CD8-positive, alpha-beta memory T cell (primary cell): ENCODE measurements around the gene RND2. TPM values are rescaled to one million over a fixed set of nuclear protein-coding genes. Genes with fewer than 3 reads are reported as not detected.
A peak's percentile ranks its signal among the peaks of the same experiment; 100 is the strongest.
"Not testable (repeated sequence)": the region's sequence is repeated elsewhere in the genome, so short reads cannot be mapped to it uniquely, and the experiment has no call there.

Source experiments
- CTCF ChIA-PET: fragments of 350-600 bp; sonication (Branson Sonifier 250); formaldehyde crosslinking; loops from one replicate; lab custom pipeline; 2021; ENCODE audit warnings: antibody characterized with exemption; lab: Charles Lee
- POLR2A ChIA-PET: fragments of 350-600 bp; sonication (Branson Sonifier 250); formaldehyde crosslinking; loops from one replicate; lab custom pipeline; 2021; ENCODE audit warnings: antibody characterized with exemption; lab: Charles Lee
- DNase-seq, 5 donors: peaks; one replicate each; pipeline versions ENCODE4 v3.0.0 to v3.0.0-alpha.2; 2020 to 2022; ENCODE audit warnings: mixed read lengths in 1 of 5
- H3K27ac ChIP-seq: one replicate; pipeline ENCODE4 v1.7.0; 2013; ENCODE audit warnings: low read depth, mild to moderate bottlenecking, low read length, moderate library complexity
- H3K27me3 ChIP-seq: 2 replicates; pipeline ENCODE4 v1.7.0; 2013; ENCODE audit warnings: low read length, mild to moderate bottlenecking; ENCODE audit not compliant: insufficient read depth, poor library complexity, severe bottlenecking
- H3K36me3 ChIP-seq: 2 replicates; pipeline ENCODE4 v1.7.0; 2013; ENCODE audit warnings: mild to moderate bottlenecking, low read length, moderate library complexity; ENCODE audit not compliant: insufficient read depth
- H3K4me1 ChIP-seq: 2 replicates; pipeline ENCODE4 v1.7.0; 2013; ENCODE audit warnings: mild to moderate bottlenecking, low read length, moderate library complexity; ENCODE audit not compliant: insufficient read depth
- H3K4me3 ChIP-seq: 2 replicates; pipeline ENCODE4 v1.7.0; 2013; ENCODE audit warnings: mild to moderate bottlenecking, low read length
- H3K9me3 ChIP-seq: 2 replicates; pipeline ENCODE4 v1.7.0; 2013; ENCODE audit warnings: mild to moderate bottlenecking, low read length
- H3K27ac Mint-ChIP-seq, 8 donors: one replicate each; pipeline ENCODE4 v1.8.0; 2020 to 2021; ENCODE audit warnings: mixed read lengths in 8 of 8, mild to moderate bottlenecking in 6 of 8, inconsistent platforms in 3 of 8, moderate library complexity in 3 of 8
- H3K27me3 Mint-ChIP-seq, 2 donors: one replicate each; pipeline ENCODE4 v1.8.0; 2020 to 2021; ENCODE audit warnings: mixed read lengths in 2 of 2, mild to moderate bottlenecking in 1 of 2, moderate library complexity in 1 of 2
- H3K36me3 Mint-ChIP-seq, 3 donors: one replicate each; pipeline ENCODE4 v1.8.0; 2020 to 2021; ENCODE audit warnings: mixed read lengths in 3 of 3, inconsistent platforms in 1 of 3, mild to moderate bottlenecking in 1 of 3
- H3K4me1 Mint-ChIP-seq, 3 donors: one replicate each; pipeline ENCODE4 v1.8.0; 2020 to 2021; ENCODE audit warnings: mixed read lengths in 3 of 3, inconsistent platforms in 1 of 3, mild to moderate bottlenecking in 1 of 3
- H3K4me3 Mint-ChIP-seq, 7 donors: one replicate each; pipeline ENCODE4 v1.8.0; 2020 to 2021; ENCODE audit warnings: mixed read lengths in 7 of 7, mild to moderate bottlenecking in 6 of 7, moderate library complexity in 4 of 7, inconsistent platforms in 2 of 7
- H3K9me3 Mint-ChIP-seq, 5 donors: one replicate each; pipeline ENCODE4 v1.8.0; 2020 to 2022; ENCODE audit warnings: mixed read lengths in 5 of 5, mild to moderate bottlenecking in 3 of 5, moderate library complexity in 2 of 5, inconsistent platforms in 1 of 5
- polyA plus RNA-seq: library from polyadenylated mRNA; unstranded; fragments of 300-500 nt; fragmentation: Illumina TruSeq; gene quantifications from one replicate; pipeline ENCODE4 v1.2.3, GENCODE V29; 2021
- total RNA-seq, 2 experiments: library from RNA; stranded (reverse); gene quantifications; one replicate each; pipeline ENCODE4 v1.2.3, GENCODE V29; 2021

The RND2 gene
- total and polyA plus RNA-seq, 3 experiments from 2014 or later, result 0.04 to 0.22 TPM; not detected in 1

DNA sequence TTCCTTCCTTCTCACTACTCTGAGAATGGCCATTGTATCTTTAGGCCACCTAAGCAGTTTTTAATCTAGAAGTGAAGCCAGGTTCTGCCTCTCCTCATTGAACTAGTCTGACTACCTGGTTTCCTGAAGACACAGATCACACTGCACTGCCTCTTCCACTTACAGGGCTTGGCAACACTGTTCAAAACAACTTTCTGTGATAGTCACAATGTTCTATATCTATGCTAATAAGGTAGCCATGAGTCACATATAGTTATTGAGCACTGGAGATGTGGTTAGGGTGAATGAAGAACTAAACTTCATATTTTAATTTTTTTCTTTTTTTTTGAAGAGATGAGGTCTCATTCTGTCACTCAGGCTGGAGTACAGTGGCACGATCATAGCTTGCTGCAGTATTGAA, 26.9 kb downstream of the RND2 start:
- Histone ChIP-seq H3K4me3 (no peak overlapping the region), H3K27me3 (no peaks in the 10 kb centered on the region), H3K4me1 (no peaks in the 10 kb centered on the region), H3K36me3 (no peaks in the 10 kb centered on the region), H3K27ac (no peak overlapping the region), H3K9me3 (no peaks in the 10 kb centered on the region)
- H3K9me3 Mint-ChIP-seq, result no peaks in the 10 kb centered on the region
- peak overlapping the region in 1 of 8 donors; percentile 50 for H3K27ac Mint-ChIP-seq
- H3K36me3 Mint-ChIP-seq, result peaks cover 0 to 5% (median 0%) of the 10 kb centered on the region in 3 donors
- ChIA-PET CTCF (no interaction called here), POLR2A (no interaction called here)
- no peaks in the 10 kb centered on the region for H3K4me1 Mint-ChIP-seq
- H3K4me3 Mint-ChIP-seq, result no peak overlapping the region
- H3K27me3 Mint-ChIP-seq, result no peaks in the 10 kb centered on the region
- no peak for DNase-seq

DNA sequence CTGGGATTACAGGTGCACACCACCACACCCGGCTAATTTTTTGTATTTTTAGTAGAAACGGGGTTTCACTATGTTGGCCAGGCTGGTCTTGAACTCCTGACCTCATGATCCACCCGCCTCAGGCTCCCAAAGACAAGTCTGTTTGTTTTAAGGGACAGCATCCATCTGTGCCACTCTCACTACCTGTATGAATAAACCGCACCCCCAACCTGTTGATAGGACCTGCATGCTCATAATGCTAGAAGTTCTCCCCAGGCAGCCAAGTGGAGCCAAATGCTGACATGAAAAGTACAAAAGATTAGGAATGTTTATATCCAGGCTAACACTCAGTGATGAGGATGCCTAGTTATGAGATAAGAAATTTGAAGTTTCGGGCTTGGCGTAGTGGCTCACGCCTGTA, 28.0 kb downstream of the RND2 start:
- H3K9me3 Mint-ChIP-seq, H3K27me3 ChIP-seq, H3K36me3 Mint-ChIP-seq, H3K4me1 ChIP-seq, POLR2A ChIA-PET, H3K36me3 ChIP-seq, H3K9me3 ChIP-seq, H3K4me1 Mint-ChIP-seq, H3K27me3 Mint-ChIP-seq, DNase-seq, H3K27ac ChIP-seq, H3K4me3 ChIP-seq, H3K27ac Mint-ChIP-seq, H3K4me3 Mint-ChIP-seq, CTCF ChIA-PET: not testable (repeated sequence)

DNA sequence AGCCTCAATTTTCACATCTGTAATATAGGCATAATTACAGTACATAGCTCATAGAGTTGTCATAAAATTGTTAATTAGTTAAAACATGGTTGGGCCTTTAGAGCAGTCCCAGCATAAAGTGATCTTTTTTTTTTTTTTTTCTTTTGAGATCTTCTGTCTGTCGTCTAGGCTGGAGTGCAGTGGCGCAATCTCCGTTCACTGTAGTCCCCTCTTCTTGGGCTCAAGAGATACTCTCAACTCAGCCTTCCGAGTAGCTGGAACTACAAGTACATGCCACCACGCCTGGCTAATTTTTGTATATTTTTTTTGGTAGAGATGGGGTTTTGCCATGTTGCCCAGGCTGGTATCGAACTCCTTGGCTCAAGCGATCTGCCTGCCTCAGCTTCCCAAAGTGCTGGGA, 31.0 kb downstream of the RND2 start:
- Mint-ChIP-seq H3K4me3 (no peak overlapping the region), H3K4me1 (no peaks in the 10 kb centered on the region), H3K9me3 (no peaks in the 10 kb centered on the region), H3K27me3 (no peaks in the 10 kb centered on the region), H3K36me3 (peaks cover 0 to 5% (median 0%) of the 10 kb centered on the region in 3 donors), H3K27ac (no peak overlapping the region)
- H3K27me3 ChIP-seq, result no peaks in the 10 kb centered on the region
- H3K36me3 ChIP-seq, result no peaks in the 10 kb centered on the region
- ChIA-PET CTCF (no interaction called here), POLR2A (no interaction called here)
- DNase-seq, result no peak
- H3K4me1 ChIP-seq, result no peaks in the 10 kb centered on the region
- H3K9me3 ChIP-seq, result no peaks in the 10 kb centered on the region
- H3K4me3 ChIP-seq, result no peak overlapping the region
- H3K27ac ChIP-seq, result no peak overlapping the region

DNA sequence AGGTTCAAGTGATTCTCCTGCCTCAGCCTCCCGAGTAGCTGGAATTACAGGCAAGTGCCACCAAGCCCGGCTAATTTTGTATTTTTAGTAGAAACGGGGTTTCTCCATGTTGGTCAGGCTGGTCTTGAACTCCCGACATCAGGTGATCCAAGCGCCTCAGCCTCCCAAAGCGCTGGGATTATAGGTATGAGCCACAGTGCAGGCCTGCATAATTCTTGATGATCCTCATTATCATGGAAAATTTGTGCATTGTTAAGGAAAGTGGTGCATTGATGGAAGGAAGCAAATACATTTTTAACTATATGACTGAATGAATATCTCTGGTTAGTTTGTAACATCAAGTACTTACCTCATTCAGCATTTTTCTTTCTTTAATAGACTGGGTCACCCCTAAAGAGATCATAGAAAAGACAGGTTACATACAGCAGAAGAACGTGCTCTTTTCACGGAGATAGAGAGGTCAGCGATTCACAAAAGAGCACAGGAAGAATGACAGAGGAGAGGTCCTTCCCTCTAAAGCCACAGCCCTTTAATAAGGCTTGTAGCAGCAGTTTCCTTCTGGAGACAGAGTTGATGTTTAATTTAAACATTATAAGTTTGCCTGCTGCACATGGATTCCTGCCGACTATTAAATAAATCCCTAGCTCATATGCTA, 38.1 kb downstream of the RND2 start:
- no peak for DNase-seq
- Mint-ChIP-seq H3K4me1 (no peaks in the 10 kb centered on the region), H3K27me3 (no peaks in the 10 kb centered on the region), H3K27ac (no peak overlapping the region), H3K36me3 (peaks cover 0 to 2% (median 0%) of the 10 kb centered on the region in 3 donors), H3K9me3 (no peaks in the 10 kb centered on the region), H3K4me3 (no peak overlapping the region)
- Histone ChIP-seq H3K4me1 (no peaks in the 10 kb centered on the region), H3K27ac (no peak overlapping the region), H3K36me3 (no peaks in the 10 kb centered on the region), H3K9me3 (no peaks in the 10 kb centered on the region), H3K27me3 (no peaks in the 10 kb centered on the region), H3K4me3 (no peak overlapping the region)
- POLR2A ChIA-PET, result no interaction called here
- CTCF ChIA-PET, result no interaction called here

DNA sequence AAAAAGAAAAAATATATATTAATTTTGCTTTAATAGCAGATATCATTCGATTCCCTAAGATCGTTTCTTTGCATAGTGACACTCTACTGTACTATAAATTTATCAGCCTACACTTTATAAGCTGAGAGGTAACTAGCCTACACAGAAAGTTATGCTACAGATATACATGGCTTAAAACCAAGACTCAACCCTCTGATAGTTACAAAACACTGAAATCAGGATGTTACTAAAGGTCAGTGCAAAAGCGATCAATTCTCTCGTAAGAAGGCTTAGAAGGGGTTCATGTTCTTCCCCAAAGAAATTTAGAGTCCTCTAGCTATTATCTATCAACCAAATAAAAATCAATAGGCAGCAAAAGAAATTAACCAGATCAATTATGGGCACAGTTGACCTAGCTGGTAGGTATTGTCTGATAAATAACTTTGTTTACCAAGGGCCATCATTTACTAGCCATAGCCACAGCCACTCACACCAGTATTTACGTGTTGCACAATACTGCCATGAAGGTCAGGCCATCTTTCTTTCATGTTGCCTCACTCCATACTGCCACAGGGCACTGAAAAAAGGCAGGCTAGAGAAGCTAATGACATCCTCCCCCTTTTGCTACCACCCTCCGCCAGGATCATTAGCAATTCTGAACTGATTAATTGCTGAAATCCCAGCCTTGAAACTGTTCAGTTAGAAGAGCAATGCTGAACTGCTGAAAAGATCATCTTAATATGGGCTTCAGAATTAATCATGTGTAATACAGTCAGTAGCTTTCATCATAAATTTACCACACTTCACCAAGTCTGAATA, 43.7 kb downstream of the RND2 start:
- no peaks in the 10 kb centered on the region for H3K36me3 ChIP-seq

DNA sequence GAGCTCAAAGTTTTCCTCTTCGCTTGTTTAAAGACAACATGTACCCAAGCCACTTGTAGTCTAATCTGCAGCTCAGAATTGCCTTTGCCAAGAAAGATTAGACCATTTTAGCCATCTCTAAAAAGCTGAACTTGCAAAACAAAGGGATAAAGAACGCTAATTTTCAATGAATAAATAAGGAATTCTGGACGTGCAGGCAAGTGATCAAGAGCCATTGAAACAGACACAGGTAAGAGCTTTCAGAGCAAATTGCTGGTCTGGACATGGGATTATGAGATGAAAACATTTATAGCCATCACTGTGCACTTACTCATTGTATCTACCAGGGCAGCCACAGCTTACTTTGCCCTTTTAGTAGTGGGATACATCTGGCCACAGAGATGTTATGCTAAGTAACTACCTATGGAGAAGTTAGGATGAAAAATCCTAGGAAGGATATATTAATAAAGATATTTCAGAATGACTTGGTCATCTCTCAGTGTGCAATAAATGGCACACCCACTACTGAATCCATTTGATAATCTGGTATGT, 44.4 kb downstream of the RND2 start:
- CTCF ChIA-PET, result no interaction called here
- Histone ChIP-seq H3K9me3 (no peaks in the 10 kb centered on the region), H3K27me3 (no peaks in the 10 kb centered on the region), H3K4me3 (no peak overlapping the region), H3K36me3 (no peaks in the 10 kb centered on the region), H3K4me1 (no peaks in the 10 kb centered on the region), H3K27ac (no peak overlapping the region)
- H3K27me3 Mint-ChIP-seq, result no peaks in the 10 kb centered on the region
- no peaks in the 10 kb centered on the region for H3K36me3 Mint-ChIP-seq
- H3K9me3 Mint-ChIP-seq, result no peaks in the 10 kb centered on the region
- no peaks in the 10 kb centered on the region for H3K4me1 Mint-ChIP-seq
- POLR2A ChIA-PET, result interaction anchor here (0.5 kb wide), 1 partner anchor 47 kb away, joined by 3 read pairs; no protein-coding TSS in a partner anchor
- H3K4me3 Mint-ChIP-seq, result no peak overlapping the region
- DNase-seq, result no peak
- H3K27ac Mint-ChIP-seq, result no peak overlapping the region

More for the DNA sequence above, 43.7 kb downstream of the RND2 start:
- Histone ChIP-seq H3K9me3 (no peaks in the 10 kb centered on the region), H3K4me1 (no peaks in the 10 kb centered on the region), H3K4me3 (no peak overlapping the region), H3K27me3 (no peaks in the 10 kb centered on the region), H3K27ac (no peak overlapping the region)
- Mint-ChIP-seq H3K27me3 (no peaks in the 10 kb centered on the region), H3K27ac (peak overlapping the region in 1 of 8 donors; percentile 26), H3K36me3 (no peaks in the 10 kb centered on the region), H3K4me1 (no peaks in the 10 kb centered on the region), H3K4me3 (no peak overlapping the region), H3K9me3 (no peaks in the 10 kb centered on the region)
- CTCF ChIA-PET, result interaction anchor here (0.6 kb wide), 1 partner anchor 17 kb away, joined by 3 read pairs; no protein-coding TSS in a partner anchor
- POLR2A ChIA-PET, result no interaction called here
- no peak for DNase-seq

DNA sequence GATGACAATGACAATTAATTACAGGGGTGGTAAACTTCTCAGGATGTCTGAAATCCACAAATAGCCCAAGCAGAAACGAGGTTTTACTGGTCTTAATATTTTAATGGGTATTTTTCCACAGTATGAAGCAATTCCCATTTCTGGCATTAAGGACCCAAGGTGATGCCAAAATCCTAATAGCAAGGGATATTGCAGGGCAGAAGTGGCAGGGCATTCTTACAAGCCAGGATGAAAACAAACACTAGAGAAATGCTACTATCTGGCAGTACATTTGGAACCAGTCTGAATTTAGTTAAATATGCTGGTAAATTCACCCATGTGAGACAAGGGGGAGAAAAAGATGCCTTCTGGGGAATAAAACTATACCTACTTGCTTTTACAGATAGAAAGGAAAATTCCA, 45.2 kb downstream of the RND2 start:
- Histone ChIP-seq H3K9me3 (no peaks in the 10 kb centered on the region), H3K36me3 (no peaks in the 10 kb centered on the region), H3K4me3 (no peak overlapping the region), H3K27me3 (no peaks in the 10 kb centered on the region), H3K4me1 (no peaks in the 10 kb centered on the region), H3K27ac (no peak overlapping the region)
- Mint-ChIP-seq H3K36me3 (no peaks in the 10 kb centered on the region), H3K27ac (peak overlapping the region in 1 of 8 donors; percentile 27), H3K27me3 (no peaks in the 10 kb centered on the region), H3K9me3 (no peaks in the 10 kb centered on the region), H3K4me1 (no peaks in the 10 kb centered on the region), H3K4me3 (no peak overlapping the region)
- ChIA-PET POLR2A (no interaction called here), CTCF (no interaction called here)
- DNase-seq, result no peak

DNA sequence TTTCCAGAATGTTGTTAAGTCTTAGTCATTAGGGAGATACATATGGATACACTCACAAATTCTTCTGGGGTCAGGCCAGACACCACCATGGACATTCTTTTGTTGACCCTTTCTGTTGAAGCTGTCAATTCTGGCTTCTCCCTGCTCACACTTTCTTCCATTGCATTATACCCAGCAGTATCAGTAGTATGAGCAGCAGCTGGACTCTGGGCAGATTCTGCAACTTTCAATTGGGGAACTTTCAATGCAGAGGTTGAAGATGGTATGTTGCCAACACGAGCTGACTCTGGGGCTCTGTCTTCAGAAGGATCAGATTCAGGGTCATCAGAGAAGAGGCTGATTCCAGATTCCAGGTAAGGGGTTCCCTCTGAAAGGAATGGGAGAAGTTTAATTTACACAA, 45.8 kb downstream of the RND2 start:
- Histone ChIP-seq H3K36me3 (no peaks in the 10 kb centered on the region), H3K4me3 (no peak overlapping the region), H3K27me3 (no peaks in the 10 kb centered on the region), H3K4me1 (no peaks in the 10 kb centered on the region), H3K9me3 (no peaks in the 10 kb centered on the region), H3K27ac (no peak overlapping the region)
- Mint-ChIP-seq H3K4me3 (no peak overlapping the region), H3K27ac (no peak overlapping the region), H3K27me3 (no peaks in the 10 kb centered on the region), H3K36me3 (no peaks in the 10 kb centered on the region), H3K9me3 (no peaks in the 10 kb centered on the region), H3K4me1 (no peaks in the 10 kb centered on the region)
- no peak for DNase-seq
- CTCF ChIA-PET, result no interaction called here
- POLR2A ChIA-PET, result no interaction called here
